ENCODE results near the gene LRP2. TPM values are rescaled to one million over a fixed set of nuclear protein-coding genes. Genes with fewer than 3 reads are reported as not detected.

LRP2 gene
- total and polyA plus RNA-seq, 2 of the 8 experiments (the other 6 are each of a cell fraction or from before 2014, with no cell fraction given) = 2.0 to 2.9 TPM

- no peak overlapping the region for H2AFZ ChIP-seq (ENCODE audit: low read length)
- no peaks in the 10 kb centered on the region; a peak in 1 of 8 replicates for H3K36me3 ChIP-seq (ENCODE audit: control insufficient read depth in 2 of 4, insufficient read depth in 4 of 4, low read length in 3 of 4)
- FAIRE-seq (no peak), DNase-seq (ENCODE audit: low read depth in 1 of 2, low spot score in 2 of 2) (no peak)
- H3K18ac ChIP-seq (ENCODE audit: extremely low read depth, low read length) = no peak overlapping the region
- POLR2A ChIA-PET (ENCODE audit: partially characterized antibody) = no interaction called here
- no peaks in the 10 kb centered on the region for H4K20me1 ChIP-seq (replicated peaks in 1 of 2; ENCODE audit: control insufficient read depth in 1 of 2, insufficient read depth in 2 of 2, low read length in 2 of 2)
- no peak overlapping the region for H4K5ac ChIP-seq (ENCODE audit: insufficient read length, low read depth, low read length)
- no peak overlapping the region for H4K8ac ChIP-seq (ENCODE audit: extremely low read depth, insufficient read depth, low read length)
- H2BK120ac ChIP-seq (replicated peaks; ENCODE audit: low read depth, low read length) = no peak overlapping the region
- WGBS, 2 experiments (ENCODE audit: extremely low coverage in 1 of 2, insufficient coverage in 1 of 2, insufficient read length in 1 of 2, insufficient replicate concordance in 2 of 2, low coverage in 1 of 2, low lambda C conversion rate in 2 of 2, missing lambda C conversion rate in 1 of 2) = 87% methylated on average over 4 of the region's 4 CpGs; no CpG with 5 or more reads in 1 of the 2 experiments
- no peak overlapping the region for H2AK5ac ChIP-seq (ENCODE audit: low read depth, low read length)
- H4K91ac ChIP-seq (replicated peaks; ENCODE audit: insufficient read length, low read length) = no peak overlapping the region
- no peak overlapping the region for H3K56ac ChIP-seq (replicated peaks; ENCODE audit: insufficient read length, low read depth, low read length)
- no peak overlapping the region for H2BK15ac ChIP-seq (ENCODE audit: low read length)
- H2BK5ac ChIP-seq (ENCODE audit: low read depth, low read length) = no peak overlapping the region
- no peak overlapping the region for H2BK20ac ChIP-seq (ENCODE audit: low read length)
- H3K23ac ChIP-seq (ENCODE audit: insufficient read length) = no peak overlapping the region
- no peak overlapping the region for H3K4me3 ChIP-seq (ENCODE audit: extremely low read depth in 1 of 4, insufficient read depth in 2 of 4, low read depth in 3 of 4, low read length in 4 of 4)
- CTCF ChIA-PET (ENCODE audit: partially characterized antibody) = interaction anchor here (1.7 to 4.7 kb wide), 3 partner anchors 8 to 69 kb away, joined by 5 to 27 read pairs (median 6); no protein-coding TSS in a partner anchor
- H3K27me3 ChIP-seq (replicated peaks in 1 of 4; ENCODE audit: control insufficient read depth in 3 of 4, extremely low read depth in 1 of 4, insufficient read depth in 3 of 4, low read length in 3 of 4) = no peaks in the 10 kb centered on the region
- H3K4me2 ChIP-seq (ENCODE audit: insufficient read depth in 1 of 2, low read depth in 2 of 2, low read length in 2 of 2) = no peak overlapping the region
- H3K79me1 ChIP-seq (ENCODE audit: low read depth, low read length) = no peaks in the 10 kb centered on the region
- H3K4ac ChIP-seq (replicated peaks; ENCODE audit: insufficient read length, low read depth, low read length) = no peak overlapping the region
- H3K79me2 ChIP-seq (ENCODE audit: control insufficient read depth in 1 of 2, insufficient read depth in 2 of 2, low read length in 2 of 2) = no peaks in the 10 kb centered on the region
- no peaks in the 10 kb centered on the region for H3K4me1 ChIP-seq (replicated peaks in 1 of 4; ENCODE audit: control insufficient read depth in 3 of 4, insufficient read depth in 4 of 4, low read length in 3 of 4)
- no peaks in the 10 kb centered on the region for H3K9me3 ChIP-seq (ENCODE audit: insufficient read depth in 2 of 2, low read depth in 1 of 2, low read length in 1 of 2)
- no peaks in the 10 kb centered on the region for H3K23me2 ChIP-seq (ENCODE audit: low read depth, low read length)
- H3K27ac ChIP-seq (ENCODE audit: low read depth, low read length) = no peak overlapping the region
- no peak overlapping the region for H3K14ac ChIP-seq (ENCODE audit: insufficient read length)
- H3K9ac ChIP-seq (replicated peaks in 1 of 4; ENCODE audit: extremely low read depth in 1 of 4, low read depth in 3 of 4, low read length in 3 of 4) = no peak overlapping the region
- H2BK12ac ChIP-seq (ENCODE audit: low read depth, low read length) = no peak overlapping the region
- TF ChIP-seq SUZ12 (IDR thresholded peaks at IDR 0.05; ENCODE audit: low read length) (no peak), POU5F1 (IDR thresholded peaks at IDR 0.05; ENCODE audit: low read depth, low read length) (no peak), KDM5A (IDR thresholded peaks at IDR 0.05; ENCODE audit: low read length) (no peak), YY1 (IDR thresholded peaks at IDR 0.05; ENCODE audit: low read depth, low read length) (no peak)
Measured at GRCh38 chr2:169210917-169211316, 151.4 kb downstream of the LRP2 start.

Measured in H1 (cell line).